NCI-H2171 (cell line): ENCODE results near the gene HPN.

Experiments used
- DNase-seq: peaks from one replicate; lab custom pipeline; 2025; lab: John Stamatoyannopoulos, UW

The HPN gene

DNA sequence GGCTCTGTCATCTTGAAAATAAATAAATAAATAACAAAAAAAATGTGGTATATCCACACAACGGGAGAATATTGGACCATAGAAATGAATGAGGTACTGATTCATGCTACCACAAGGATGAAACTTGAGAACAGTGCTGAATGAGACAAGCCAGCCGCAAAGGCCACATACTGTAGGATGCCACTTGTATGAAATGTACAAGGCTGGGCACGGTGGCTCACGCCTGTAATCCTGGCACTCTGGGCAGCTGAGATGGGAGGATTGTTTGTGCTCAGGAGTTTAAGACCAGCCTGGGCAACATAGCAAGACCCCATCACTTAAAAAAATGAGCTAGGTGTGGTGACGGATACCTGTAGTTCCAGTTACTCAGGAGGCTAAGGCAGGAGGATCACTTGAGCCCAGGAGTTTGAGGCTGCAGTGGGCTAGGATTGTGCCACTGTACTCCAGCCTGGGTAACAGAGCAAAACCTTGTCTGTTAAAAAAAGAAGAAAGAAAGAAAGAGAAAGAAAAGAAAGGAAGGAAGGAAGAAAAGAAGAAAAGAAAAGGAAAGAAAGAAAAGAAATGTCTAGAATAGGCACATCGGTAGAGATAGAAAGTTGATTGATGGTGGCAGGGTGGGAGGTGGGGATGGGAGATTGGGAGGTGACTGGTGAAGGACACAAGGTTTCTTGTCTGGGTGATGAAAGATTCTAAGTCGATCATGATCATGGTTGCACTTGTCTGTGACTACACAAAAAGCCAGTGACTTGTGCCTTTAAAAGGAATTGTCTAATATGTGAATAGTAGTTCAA is 20.3 kb downstream of the HPN start:
- no peak for DNase-seq

DNA sequence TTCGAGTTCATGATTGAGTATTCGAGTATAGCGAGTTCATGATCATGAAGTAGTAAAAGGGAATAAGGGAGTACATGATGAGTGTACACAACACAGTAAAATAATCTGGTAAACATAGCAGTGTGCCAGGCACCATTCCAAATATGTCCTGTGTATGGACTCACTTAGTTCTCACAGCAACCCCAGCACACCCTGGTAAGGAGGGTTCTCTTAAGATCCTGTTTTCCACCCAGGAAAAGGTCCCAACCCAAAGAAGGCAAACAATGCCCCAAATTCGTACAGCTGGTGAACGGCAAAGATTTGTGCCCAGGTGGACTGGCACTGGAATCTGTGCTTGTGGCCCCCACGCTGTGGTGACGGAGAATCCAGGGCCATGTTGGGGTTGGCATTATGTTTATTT is 21.4 kb downstream of the HPN start:
- no peak for DNase-seq

DNA sequence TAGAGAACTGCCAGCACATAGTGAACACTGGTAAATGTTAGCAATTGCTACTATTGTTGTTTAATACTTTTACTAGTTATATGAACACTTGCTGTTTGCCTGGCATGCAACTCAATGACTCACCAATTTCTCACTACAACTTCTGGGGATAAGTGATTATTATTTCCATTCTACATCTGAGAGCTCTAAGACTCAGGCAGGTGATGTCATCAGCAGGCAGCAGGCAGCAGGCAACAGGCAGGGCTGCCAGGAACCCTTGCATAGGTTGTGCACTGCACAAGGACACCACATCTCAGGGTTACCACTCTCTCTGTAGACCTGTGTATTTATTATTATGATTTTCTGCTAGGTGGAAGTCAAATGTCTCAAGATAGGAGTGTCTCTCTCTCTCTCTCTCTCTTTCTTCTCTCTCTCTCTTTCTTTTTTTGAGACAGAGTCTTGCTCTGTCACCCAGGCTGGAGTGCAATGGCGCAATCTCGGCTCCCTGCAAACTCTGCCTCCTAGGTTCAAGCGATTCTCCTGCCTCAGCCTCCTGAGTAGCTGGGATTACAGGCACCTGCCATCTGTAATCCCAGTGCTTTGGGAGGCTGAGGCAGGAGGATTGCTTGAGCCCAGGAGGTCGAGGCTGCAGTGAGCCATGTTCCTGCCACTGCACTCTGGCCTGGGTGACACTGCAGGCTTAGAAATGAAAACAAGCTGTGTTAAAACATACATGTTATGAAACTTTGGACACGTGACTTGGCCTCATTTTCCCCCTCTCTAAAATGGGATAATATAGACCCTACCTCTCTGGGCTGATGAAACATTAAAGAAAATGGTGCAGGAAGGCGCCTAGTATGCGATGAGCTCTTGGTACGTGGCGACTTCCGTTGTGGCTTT is 22.7 kb downstream of the HPN start:
- DNase-seq, result no peak

DNA sequence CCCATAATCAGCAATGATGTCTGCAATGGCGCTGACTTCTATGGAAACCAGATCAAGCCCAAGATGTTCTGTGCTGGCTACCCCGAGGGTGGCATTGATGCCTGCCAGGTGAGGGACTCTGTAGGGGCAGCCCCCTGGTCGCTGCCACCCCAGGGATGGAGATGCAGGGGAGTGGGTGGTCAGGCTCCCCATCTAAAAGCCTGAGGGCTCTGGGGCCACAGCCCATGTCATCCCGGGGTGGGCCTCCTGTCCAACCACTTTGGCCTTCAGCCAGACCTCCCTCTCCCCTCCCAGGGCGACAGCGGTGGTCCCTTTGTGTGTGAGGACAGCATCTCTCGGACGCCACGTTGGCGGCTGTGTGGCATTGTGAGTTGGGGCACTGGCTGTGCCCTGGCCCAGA is 24.1 kb downstream of the HPN start:
- no peak for DNase-seq

DNA sequence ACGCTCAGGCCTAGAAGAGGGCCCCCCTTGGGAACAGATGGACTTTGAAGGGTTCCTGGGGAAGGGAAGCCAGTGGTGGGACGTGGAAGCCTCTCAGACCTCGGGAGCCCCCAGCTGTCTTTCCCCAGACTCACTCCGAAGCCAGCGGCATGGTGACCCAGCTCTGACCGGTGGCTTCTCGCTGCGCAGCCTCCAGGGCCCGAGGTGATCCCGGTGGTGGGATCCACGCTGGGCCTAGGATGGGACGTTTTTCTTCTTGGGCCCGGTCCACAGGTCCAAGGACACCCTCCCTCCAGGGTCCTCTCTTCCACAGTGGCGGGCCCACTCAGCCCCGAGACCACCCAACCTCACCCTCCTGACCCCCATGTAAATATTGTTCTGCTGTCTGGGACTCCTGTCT is 24.6 kb downstream of the HPN start:
- no peak for DNase-seq

DNA sequence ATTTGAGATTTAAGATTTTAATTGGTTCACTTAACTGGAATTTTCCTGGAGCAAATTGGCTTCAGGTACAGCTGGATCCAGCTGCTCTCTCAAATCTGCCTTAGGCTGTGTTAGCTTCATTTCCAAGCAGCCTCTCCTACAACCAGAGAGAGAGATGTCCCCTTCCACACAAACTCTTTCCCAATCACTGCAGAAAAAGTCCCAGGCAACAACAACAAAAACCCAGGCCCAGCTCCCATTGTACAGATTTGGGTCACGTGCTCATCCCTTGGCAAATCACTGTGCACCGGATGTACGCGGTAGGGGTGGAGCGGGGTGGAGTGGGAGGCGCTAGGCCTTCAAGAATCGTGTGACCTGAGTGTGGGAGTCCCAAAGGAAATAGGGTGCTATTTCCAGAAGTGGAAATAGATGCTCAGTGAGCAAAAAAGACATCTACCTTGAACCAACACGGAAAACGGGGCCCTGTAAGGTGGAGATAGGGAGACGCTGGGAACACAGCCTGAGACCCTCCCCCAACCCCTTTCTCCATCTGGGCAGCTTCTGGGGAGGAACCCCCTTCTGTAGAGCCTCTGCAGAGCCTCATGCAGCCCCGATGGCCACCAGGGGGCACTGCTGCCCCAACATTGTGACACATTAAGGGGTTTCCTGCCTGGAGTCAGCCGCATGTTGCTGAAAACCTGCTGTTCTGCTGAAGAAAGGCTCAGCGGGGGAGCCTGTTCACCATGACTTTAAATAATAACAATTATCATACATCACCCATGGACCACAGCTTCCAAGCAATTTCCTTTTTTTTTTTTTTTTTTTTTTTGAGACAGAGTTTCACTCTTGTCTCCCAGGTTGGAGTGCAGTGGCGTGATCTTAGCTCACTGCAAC is 25.4 kb downstream of the HPN start:
- DNase-seq, result peak; percentile 85

DNA sequence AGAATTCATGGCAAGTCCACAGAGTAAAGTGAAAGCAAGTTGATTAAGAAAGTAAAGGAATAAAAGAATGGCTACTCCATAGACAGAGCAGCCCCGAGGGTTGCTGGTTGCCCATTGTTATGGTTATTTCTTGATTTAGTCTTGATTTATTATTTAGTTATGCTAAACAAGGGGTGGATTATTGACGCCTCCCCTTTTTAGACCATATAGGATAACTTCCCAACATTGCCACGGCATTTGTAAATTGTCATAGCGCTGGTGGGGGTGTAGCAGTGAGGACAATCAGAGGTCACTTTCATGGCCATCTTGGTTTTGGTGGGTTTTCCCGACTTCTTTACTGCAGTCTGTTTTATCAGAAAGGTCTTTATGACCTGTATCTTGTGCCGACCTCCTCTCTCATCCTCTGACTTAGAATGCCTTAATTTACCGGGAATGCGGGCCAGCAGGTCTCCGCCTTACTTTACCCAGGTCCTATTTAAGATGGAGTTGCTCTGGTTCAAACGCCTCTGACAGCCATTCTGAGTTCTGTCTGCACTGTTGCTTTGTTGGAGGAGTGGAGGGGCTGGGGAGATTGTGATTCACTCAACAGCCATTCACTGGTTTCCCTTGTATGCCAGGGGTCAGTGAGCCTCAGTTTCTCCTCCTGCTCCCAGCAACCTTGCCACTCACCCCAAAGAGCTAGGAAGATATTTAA is 27.6 kb downstream of the HPN start:
- DNase-seq, result no peak

DNA sequence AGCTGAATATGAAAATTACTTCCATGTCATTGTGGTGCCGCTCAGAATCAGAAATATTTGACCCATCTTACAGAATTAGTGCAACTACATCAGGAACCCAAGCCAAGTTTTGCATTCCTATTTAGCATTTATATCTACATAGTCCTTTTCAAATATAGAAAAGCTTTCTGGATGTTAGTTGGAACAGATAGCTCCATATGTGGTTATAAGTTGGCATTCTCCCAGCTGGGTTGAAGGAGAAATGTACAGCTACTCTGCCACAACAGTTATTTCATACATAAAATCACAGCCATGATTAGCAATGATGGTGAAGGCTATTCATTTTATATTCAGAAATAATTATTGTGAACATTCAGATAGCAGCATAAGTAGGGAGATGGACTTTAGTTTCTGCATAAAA is 28.2 kb downstream of the HPN start:
- DNase-seq, result no peak

DNA sequence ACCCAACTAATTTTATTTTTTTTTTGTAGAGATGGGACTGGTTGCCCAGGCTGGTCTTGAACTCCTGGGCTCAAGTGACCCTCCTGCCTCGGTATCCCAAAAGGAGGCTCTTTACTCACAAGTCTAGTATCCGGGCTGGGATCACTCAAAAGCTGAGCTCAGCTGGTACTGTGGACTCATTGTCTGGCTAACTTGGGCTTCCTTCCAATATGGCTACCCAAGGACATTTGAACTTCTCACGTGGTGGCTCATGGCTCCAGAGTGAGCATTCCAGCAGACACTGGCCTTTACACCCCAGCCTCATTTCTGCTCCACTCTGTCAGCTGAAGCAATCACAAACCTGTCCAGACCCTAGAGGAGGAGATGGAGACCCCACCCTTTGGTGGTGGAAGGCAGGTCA is 28.9 kb downstream of the HPN start:
- no peak for DNase-seq

DNA sequence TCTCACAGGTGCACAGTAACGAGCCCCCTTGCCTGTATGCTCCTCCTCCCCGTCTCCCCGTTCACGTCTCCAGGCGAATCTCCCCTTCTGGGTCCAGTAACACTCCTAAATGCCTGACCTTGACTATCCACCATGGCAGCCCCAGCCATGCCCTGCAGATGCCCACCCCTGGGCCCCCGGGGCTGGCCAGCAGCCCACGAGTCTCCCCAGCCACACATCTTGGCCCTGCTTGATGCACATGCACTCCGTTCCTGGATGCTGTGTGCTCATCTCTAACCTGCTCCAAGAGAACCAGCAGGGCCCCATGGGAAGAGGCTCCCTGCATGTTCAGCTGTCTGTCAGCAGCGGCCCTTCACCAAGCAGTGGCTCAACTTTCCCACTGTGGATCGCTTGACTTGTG is 32.0 kb downstream of the HPN start:
- no peak for DNase-seq

DNA sequence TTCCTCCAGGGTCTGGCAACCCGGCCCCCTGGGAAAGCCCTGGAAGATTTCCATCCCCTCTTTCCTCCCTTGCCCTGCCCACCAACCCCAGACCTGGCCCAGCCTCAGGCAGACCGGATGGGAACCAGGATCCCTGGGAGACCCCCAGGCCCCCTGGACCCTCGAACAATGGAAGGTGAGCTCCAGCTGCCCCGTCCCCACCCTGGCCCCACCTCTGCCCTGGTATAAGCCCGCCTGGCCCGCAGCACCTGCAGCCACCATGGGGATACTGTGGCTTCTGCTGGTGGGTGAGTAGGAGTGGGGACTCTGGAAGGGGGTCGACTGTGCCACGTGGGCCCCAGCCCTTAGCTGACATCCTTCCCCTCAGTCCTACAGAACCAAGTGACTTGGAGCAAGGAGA is 32.4 kb downstream of the HPN start:
- no peak for DNase-seq

DNA sequence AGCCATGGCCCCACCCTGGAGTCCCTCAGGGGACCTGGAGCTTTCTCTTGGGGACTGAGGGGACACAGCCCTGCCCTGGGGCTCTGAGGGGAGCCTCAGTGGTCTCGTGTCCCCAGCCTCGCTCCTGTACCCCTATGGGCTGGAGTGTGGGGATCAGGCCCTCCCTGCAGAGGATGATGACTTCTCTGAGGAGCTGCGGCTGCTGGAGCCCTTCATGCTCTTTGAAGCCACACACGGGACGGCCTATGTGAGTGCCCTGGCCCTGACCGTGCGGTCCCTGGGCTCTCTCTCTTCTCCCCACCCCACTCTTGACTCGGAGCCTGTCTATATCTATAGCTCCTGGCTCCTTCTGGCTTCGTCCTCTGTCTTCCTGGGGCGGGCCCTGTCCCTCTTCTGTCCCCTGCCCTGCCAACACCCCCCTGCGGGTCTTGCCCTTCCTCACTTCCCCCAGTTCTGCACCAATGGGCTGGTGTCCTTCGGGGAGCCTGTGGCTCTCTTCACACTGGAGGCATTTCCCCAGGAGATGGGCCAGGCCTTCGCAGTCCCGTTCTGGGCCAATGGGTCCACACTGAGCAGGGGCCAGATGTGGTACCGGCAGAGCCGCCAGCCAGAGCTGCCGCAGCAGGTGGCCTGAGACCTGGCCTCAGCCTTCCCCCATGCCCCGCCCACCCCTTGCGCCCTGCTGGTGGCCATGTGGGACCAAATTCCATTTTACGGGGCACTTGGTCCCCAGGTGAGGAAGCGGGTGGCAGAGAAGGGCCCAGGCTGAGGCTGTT is 33.1 kb downstream of the HPN start:
- DNase-seq, result no peak

DNA sequence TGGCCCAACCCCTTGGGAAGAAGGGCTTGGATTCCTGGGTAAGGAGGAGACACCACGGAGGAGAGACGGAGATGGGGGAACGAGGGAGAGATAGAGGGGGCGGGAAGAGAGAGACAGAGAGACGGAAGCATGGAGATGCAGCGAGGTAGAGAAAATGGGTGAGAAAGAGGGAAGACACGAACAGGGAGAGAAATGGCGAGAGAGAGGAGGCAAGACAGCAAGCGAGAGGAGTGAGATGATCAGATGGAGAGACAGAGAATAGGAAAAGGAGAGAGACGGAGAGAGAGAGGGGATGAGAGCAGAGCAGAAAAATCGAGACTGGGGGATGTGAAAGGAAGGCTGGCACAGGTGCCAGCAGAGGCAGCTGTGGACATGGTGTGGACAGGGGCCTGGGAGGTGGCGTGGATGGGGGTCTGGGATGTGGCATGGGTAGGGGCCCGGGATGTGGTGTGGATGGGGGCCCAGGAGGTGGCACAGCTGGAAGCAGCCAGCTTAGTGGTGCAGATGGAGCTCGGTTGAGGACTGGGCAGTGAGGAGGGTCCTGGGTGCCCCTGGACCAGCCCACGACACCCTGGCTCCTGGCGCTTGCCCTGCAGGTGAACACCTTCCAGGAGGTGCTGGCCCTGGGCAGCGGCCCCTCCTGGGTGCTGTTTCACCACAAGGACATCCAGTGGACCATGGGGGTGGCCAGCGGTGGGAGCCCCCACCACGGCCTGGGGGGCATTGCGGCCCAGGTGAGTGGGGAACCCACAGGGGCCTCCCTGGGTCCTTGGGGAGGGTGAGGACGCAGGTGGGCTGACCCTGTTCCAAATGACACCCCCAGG is 33.9 kb downstream of the HPN start:
- DNase-seq, result no peak

DNA sequence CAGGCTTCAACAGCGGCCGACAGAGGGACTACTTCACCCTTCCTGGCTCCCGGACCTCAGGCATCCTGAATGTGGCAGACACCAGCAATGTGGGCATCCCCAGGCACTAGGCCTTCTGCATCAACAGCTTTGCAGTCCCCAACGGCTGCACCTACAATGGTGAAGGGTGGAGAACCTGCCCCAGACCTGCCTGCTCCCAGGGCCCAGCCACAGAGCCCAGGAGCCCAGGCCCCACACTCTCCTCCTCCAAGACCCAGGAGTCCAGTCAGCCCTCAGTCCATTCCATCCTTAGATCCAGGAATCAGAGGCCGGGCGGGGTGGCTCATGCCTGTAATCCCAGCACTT is 34.5 kb downstream of the HPN start:
- DNase-seq, result no peak

DNA sequence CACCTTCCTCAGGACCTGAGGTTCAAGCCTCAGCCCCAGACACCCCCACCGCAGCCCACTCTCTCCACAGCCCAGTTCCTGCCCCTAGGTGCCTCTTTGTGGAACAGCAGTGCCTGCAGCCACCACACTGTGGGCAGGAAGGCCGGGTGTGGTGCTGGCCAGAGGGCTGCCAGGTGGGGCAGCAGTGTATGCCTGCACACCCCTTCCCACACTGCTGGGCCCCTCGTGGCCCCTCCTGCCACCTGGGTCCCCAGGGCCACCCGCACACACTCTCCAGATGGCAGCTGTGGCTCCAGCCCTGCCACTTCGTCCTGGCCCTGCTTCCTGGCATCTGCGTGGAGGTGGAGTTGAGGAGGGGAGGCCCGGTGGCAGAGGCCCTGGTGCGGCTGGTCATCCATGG is 35.1 kb downstream of the HPN start:
- peak; percentile 40 for DNase-seq

DNA sequence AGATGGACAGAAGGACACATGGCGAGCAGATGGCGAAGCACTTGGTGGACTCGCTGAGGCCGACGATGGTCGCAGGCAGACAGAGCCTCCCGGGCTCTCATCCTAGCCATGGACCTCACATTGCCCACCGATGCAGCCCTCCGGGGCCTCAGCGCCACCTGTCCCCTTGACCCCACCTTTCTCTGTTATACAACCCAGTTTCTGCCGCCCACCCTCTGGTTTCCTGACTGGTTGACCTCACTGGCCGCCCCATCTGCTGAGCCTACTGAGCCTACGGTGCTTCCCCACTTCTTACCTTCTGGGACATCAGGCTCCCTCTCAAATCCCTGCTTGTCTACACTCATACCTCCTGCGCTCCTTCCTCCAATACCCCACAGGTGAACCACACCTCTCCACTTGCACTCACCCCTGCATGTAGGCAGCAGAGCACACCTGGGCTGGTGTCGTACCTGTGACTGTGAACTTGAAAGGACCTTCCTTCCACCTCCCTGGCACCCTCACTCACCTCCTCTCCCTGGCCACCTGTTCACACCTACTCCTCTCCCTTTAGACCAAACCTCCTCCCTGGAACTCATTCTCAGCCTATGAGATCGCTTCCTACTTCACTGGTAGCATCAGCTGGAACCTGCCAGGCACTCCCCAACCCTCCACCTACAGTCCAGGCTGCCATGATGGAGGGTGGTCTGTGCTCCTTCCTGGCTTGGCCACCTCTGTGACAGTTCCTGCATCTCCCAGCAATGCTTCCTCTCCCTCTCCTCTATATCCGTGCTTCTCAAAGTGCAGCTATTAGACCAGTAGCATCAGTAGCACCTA is 36.1 kb downstream of the HPN start:
- no peak for DNase-seq

DNA sequence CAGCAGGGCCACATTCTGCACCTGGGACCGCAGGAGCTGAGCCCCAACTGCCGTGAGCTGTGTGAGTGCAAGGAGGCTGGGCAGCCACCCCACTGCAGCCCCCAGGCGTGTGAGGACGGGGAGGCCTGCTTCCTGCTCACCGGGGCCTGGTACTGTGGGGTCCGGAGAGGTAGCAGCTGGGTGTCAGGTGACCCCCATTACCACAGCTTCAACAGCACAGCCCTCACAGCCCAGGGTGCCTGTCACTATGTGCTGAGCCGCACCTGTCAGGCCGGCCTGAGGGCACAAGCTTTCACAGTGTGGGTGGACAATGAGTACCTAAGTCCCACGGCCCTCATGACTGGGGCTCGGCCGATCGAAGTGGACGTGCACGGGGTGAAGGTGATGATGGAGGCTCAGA is 38.3 kb downstream of the HPN start:
- no peak for DNase-seq

DNA sequence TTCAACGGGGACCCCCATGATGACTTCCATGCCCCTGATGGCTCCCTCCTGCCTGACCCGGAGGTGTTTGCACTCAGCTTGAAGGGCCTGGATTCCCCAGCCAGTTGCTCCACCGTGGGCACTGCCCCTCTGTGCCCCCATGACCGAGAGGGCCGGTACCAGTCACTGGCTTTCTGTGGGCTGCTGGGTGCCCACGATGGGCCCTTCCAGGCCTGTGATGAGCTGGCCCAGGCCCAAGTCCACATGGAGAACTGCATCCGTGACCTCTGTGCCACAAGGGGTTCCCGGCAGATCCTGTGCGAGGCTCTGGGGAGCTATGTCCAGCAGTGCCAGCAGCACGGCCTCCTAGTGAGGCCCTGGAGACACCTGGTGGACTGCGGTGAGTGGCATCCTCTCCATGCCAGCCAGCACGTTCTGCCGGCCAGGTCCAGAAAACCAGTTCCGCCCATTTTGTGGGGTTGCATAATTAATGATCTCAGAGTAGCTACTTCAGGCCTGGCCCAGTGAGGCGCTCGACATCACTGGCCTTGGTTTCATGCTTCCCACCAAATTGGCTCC is 39.2 kb downstream of the HPN start:
- no peak for DNase-seq

DNA sequence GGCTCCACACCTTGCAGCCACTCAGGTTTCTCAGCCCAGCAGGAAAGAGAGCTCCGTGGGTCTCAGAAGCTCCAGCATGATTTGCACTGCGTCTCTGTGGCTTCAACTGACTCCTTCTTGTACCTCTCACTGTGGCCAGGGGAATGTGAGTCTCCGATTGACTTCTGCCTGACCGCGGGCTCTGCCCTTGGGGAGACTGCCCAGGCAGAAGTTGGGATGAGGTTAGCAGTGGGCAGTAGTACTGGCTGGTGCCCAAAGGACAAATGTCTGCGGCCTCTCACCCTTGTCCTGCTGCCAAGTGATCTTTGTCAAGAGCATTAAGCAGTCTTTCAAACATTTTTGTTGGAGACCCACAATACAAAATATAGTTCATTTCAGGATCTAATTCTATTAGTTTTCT is 39.7 kb downstream of the HPN start:
- no peak for DNase-seq
